Suppressor macrophage (primary cell): ENCODE results near the gene CNDP2.

ENCODE experiments used
- DNase-seq, 4 experiments: peaks; one replicate each; pipeline ENCODE4 v3.0.0-alpha.2; 2020 to 2022
- total RNA-seq, 17 experiments: gene quantifications; one replicate each; lab custom pipeline; 2026; ENCODE audit warnings: mixed read lengths in 6 of 17, inconsistent platforms in 3 of 17; lab: John Stamatoyannopoulos, UW

CNDP2 gene
- total RNA-seq, result 146 to 515 (median 301) reads per million in 17 experiments

DNA sequence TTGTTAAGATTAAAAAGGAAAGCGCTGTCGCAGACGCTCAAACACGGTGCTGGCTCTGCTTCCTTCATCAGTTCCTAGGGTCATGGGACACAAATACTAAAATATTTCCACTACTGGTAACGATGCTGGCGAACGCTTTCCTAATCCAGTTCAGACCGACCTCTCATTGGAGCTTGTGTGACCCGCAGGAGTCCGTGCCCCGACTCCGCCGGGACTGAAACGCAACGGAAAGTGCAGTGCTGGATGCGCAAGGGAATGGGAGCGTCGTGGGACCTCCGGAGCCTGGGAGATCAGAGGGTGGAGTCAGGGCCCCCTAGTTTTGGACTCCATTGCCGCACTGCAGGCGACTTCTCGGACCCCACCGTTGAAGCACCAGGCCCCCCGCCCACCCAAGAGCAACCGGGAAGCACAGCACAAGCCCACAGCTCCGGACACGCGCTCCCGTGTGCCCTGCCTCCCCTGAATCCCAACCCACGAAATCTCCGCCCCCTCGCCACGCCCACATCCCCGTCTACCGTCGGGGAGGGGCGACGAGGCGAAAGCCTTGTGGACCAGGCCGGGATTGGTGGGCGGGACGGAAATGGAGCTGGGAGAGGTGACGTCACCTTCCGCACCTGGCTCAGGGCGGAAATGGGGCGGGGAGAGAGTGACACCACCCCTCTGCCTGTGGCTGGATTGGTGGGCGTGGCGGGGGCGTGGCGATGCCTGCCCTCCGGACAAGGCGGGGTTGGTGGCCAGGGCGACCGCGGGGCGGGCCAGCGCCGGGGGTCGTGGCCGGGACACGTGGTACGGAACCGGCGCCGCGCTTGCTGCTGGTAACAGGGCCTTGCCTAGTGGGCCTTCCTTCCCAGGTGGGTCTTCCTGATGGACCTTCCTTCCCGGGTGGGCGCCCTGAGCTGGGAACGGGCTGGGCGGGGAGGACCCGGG lies at the start of gene CNDP2:
CNDP2 (plus strand) TSS at position 783 of the 927 bp plus-strand sequence. CDS start 3,611 bp downstream, outside the sequence.
- DNase-seq, result peak; percentile 99 to 100 (median 100)

GRCh38 chr18:74446631-74447403 lies 49.3 kb upstream of the CNDP2 start:
- no peak for DNase-seq

- DNase-seq, result no peak
Observed at GRCh38 chr18:74447404-74448152, 48.6 kb upstream of the CNDP2 start.

GRCh38 chr18:74450626-74451025 lies 45.5 kb upstream of the CNDP2 start:
- no peak for DNase-seq

DNA sequence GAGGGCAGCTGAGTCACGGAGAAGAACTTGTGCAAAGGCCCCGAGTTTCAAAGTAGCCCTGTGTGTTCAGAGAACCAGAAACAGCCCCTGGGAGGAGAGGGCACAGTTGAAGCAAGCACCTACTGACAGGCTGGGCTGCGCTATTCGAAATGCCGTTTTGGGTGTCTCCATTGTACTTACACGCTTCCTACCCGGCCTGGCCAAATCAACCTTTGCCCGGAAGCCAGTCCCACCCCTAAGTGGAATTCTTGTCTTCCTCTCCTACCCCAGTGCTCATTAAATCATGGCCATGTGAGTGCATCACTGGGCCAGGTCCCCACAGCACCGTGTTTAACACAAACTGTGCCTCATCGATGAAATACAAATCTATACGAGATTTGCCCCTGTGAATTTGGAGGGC lies 45.0 kb upstream of the CNDP2 start:
- DNase-seq, result no peak

- DNase-seq, result no peak
Observed at GRCh38 chr18:74453016-74453566, 43.1 kb upstream of the CNDP2 start.

GRCh38 chr18:74453642-74454198 lies 42.4 kb upstream of the CNDP2 start:
- DNase-seq, result no peak

DNA sequence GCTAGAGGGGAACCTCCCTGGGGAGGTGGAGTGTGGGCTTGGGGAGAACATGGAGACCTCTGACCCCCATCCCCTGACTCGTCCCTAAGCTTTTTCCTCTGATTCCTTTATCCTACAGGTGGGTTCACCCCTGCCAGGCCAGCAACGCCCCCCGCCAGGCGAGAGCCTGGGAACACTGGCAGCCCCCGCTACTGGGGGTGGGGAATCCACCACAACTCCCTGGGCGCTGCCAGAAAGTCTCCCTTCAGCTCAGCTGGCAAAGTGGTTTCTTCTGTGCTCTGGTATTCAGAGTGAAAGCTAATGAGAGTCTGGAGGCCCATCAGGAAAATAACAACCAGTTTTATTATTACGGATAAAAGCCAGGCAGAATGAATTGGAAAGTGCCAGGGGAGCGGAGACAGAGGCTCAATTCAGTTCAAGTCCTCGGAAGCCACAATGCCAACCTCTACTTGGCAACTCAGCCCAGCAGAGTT lies 41.8 kb upstream of the CNDP2 start:
- DNase-seq, result no peak

DNA sequence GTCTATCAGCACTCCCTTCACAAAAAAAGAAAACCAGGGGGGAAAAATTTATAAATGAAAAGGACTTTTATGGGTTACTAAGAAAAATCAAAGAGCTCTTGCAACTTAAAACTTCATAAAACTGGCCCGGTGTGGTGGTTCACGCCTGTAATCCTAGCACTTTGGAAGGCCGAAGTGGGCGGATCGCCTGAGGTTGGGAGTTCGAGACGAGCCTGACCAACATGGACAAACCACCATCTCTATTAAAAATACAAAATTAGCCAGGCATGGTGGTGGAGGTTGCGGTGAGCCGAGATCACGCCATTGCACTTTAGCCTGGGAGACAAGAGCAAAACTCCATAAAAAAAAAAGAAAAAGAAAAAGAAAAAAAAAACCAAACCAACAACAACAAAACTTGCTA lies 40.8 kb upstream of the CNDP2 start:
- no peak for DNase-seq

DNA sequence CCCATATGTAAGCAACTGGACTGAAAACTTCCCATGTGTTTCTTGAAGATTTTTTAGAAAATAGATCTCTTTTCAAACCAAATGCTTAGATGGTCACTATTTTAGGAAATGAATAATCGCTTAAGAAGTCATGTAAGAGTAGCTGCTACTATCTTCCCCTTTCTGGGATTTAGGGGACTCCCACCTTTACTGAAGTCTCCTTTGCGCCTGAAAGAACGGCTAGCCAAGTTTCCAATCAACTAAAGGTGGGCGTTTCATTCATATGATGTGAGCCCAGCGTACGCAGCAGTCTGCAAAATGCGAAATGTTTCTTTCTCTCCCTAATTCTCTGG lies 40.2 kb upstream of the CNDP2 start:
- peak in 2 of 4 experiments; percentile 17 to 31 for DNase-seq

- DNase-seq, result no peak
Observed at GRCh38 chr18:74456349-74457042, 39.7 kb upstream of the CNDP2 start.

- DNase-seq, result peak in 1 of 4 experiments; percentile 38
Observed at GRCh38 chr18:74457043-74457724, 39.0 kb upstream of the CNDP2 start, which contains the start of gene DIPK1C. TSS of gene DIPK1C (minus strand) at chr18:74457308. CDS start at chr18:74457259, 49 bp downstream.

GRCh38 chr18:74457725-74458421 lies 38.3 kb upstream of the CNDP2 start:
- DNase-seq, result no peak

- no peak for DNase-seq
Observed at GRCh38 chr18:74459889-74460288, 36.3 kb upstream of the CNDP2 start.

DNA sequence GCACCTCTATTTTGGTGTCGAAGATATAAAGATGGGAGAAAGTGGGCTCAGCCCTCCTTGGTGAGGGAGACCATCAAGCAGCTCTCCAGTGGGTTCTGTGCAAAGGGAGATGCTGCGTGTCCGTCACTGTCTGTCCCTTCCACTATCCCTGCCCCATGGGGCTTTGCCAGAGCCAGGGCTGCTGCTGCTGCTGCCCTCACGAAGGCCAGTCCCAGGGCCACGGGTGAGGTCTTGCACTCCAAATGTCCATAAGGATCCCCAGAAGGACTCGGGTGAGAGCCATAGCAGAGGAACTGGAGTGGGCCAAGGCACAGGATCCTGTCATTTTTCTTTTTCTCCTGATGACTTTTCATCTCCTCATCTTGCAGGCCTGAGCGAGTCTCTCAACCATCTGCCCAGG lies 35.3 kb upstream of the CNDP2 start:
- no peak for DNase-seq

GRCh38 chr18:74463254-74463653 lies 32.9 kb upstream of the CNDP2 start:
- no peak for DNase-seq

DNA sequence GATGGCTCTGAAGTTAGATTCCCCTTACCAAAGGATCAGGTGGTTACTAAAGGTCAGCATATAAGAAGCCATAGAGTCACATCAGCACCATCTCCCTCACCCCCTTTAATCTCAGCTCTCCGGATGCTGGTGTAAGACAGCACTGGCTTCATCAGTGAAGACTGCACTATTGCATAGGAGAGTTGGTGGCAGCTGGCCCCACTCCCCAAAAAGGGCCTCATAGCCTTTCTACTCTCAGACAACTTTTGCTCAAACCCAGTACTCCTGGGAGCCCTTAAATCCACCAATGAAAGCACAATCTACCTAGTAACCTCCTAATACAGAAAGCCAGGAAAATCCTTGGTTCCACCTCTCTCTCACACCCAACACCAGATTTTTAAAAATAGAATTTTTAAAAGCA lies 32.2 kb upstream of the CNDP2 start:
- DNase-seq, result no peak

DNA sequence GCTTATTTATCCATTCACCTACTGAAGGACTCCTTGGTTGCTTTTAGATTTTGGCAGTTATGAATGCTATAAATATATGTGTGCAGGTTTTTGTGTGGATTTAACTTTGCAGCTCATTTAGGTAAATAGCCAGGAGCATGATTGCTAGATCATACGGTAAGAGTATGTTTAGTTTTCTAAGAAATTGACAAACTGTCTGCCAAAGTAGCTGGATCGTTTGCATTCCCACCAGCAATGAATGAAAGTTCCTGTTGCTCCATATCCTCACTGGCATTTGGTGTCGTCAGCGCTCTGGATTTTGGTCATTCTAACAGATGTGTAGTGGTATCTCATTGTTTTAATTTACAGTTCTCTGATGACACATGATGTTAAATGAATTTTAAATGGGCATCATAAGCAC lies 30.4 kb upstream of the CNDP2 start:
- no peak for DNase-seq

GRCh38 chr18:74468547-74469061 lies 27.6 kb upstream of the CNDP2 start:
- DNase-seq, result no peak

DNA sequence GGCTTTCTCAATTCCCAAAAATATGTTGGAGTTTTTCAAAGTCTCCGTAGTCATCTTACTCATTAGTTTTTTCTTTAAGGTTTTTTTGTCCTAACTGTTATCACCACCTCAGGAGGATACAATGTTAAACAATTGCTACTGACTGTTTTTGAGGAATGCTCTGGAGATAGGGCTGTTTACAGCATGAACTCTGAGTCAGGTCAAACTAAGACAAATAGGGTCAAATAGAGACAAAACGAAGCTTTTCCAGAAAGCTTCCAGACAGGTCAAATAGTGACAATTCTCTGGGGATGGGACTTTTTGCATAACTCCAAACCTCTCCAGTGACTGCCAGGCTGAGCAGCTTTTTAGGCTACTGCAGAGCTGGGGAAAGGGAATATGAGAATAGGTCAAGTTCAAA lies 23.9 kb upstream of the CNDP2 start:
- DNase-seq, result no peak
